ENCODE data around the gene XPNPEP2.

DNA sequence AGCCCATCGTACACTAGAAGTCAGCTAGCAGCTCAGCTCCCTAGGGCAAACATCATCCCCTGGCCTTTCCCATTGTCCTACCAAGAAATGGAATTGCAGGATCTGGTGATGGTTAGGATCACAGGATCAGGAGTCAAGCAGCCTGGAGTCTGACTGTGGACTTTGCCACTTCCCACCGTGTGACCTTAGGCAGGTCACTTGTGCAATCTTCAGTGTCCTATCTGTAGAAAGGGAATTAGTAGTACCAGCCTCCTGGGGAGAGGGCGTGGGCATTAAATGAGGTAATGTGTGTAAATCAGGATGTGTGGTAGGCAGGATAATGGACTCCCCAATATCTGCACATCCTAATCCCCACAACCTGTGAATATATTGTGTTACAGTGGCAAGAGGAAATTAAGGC, 45.4 kb upstream of the XPNPEP2 start:
- TF ChIP-seq MXI1 (IDR thresholded peaks at IDR 0.05; ENCODE audit: low read depth, low read length) (no peak), CTCF (IDR thresholded peaks at IDR 0.05 in 2 of 3, conservative IDR thresholded peaks at IDR 0.05 in 1 of 3; ENCODE audit: insufficient read depth in 2 of 3, low read depth in 1 of 3, low read length in 3 of 3) (no peak), ZNF280A (IDR thresholded peaks at IDR 0.05; ENCODE audit: low read depth, partially characterized antibody) (no peak), CHD2 (IDR thresholded peaks at IDR 0.05; ENCODE audit: low read depth, low read length) (no peak), FOXO4 (CRISPR knock-in tag; IDR thresholded peaks at IDR 0.05) (no peak), AFF4 (CRISPR knock-in tag; IDR thresholded peaks at IDR 0.05) (no peak), EHMT2 (IDR thresholded peaks at IDR 0.05) (no peak), HNRNPL (IDR thresholded peaks at IDR 0.05; ENCODE audit: low read depth, low read length) (no peak), RB1 (IDR thresholded peaks at IDR 0.05; ENCODE audit: low read depth) (no peak), EZH2 (IDR thresholded peaks at IDR 0.05; ENCODE audit: borderline replicate concordance, low read depth, low read length) (no peak), MTA3 (IDR thresholded peaks at IDR 0.05; ENCODE audit: borderline replicate concordance) (no peak)
- TF ChIP-seq, protein P1, sequence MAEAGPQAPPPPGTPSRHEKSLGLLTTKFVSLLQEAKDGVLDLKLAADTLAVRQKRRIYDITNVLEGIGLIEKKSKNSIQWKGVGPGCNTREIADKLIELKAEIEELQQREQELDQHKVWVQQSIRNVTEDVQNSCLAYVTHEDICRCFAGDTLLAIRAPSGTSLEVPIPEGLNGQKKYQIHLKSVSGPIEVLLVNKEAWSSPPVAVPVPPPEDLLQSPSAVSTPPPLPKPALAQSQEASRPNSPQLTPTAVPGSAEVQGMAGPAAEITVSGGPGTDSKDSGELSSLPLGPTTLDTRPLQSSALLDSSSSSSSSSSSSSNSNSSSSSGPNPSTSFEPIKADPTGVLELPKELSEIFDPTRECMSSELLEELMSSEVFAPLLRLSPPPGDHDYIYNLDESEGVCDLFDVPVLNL (CRISPR knock-in tag; IDR thresholded peaks at IDR 0.05; ENCODE audit: low read depth), result no peak

All from K562 (cell line).